ENCODE data around the gene CCSAP. TPM values are rescaled to one million over a fixed set of nuclear protein-coding genes. Genes with fewer than 3 reads are reported as not detected.

The CCSAP gene
- total RNA-seq, 4 donors from 2014 or later, result 5.1 to 6.7 (median 6.2) TPM

- ATAC-seq, result no peak
- H3K4me1 ChIP-seq, result no peaks in the 10 kb centered on the region
- TF ChIP-seq POLR2AphosphoS5 (IDR thresholded peaks at IDR 0.05) (no peak), EP300 (IDR thresholded peaks at IDR 0.05) (no peak), POLR2A (IDR thresholded peaks at IDR 0.05) (no peak), CTCF (IDR thresholded peaks at IDR 0.05) (no peak)
- H3K9me3 ChIP-seq, result peaks cover 0 to under 1% (median 0%) of the 10 kb centered on the region in 3 donors
- H3K27ac ChIP-seq, result no peak overlapping the region
- no peak overlapping the region for H3K4me3 ChIP-seq
- 85 to 94% methylated on average over 6 to 7 of the region's 7 CpGs for WGBS, 2 donors (ENCODE audit: low coverage in 1 of 2)
- no peaks in the 10 kb centered on the region for H3K36me3 ChIP-seq
- peaks cover 38% of the 10 kb centered on the region for H3K27me3 ChIP-seq
Measured at GRCh38 chr1:229384822-229385221, 42.0 kb upstream of the CCSAP start.

GRCh38 chr1:229383961-229384360 is 41.1 kb upstream of the CCSAP start:
- peaks cover 38% of the 10 kb centered on the region for H3K27me3 ChIP-seq
- no peaks in the 10 kb centered on the region for H3K4me1 ChIP-seq
- H3K4me3 ChIP-seq, result no peak overlapping the region
- no peak for ATAC-seq
- TF ChIP-seq POLR2A (IDR thresholded peaks at IDR 0.05) (no peak), EP300 (IDR thresholded peaks at IDR 0.05) (no peak), POLR2AphosphoS5 (IDR thresholded peaks at IDR 0.05) (no peak), CTCF (IDR thresholded peaks at IDR 0.05) (no peak)
- 75 to 94% methylated on average over 2 to 5 of the region's 5 CpGs for WGBS, 2 donors (ENCODE audit: low coverage in 1 of 2)
- H3K27ac ChIP-seq, result no peak overlapping the region
- H3K9me3 ChIP-seq, result no peaks in the 10 kb centered on the region
- no peaks in the 10 kb centered on the region for H3K36me3 ChIP-seq

- no peak overlapping the region for H3K4me3 ChIP-seq
- TF ChIP-seq POLR2A (IDR thresholded peaks at IDR 0.05) (no peak), CTCF (IDR thresholded peaks at IDR 0.05) (no peak), EP300 (IDR thresholded peaks at IDR 0.05) (no peak), POLR2AphosphoS5 (IDR thresholded peaks at IDR 0.05) (no peak)
- no peaks in the 10 kb centered on the region for H3K9me3 ChIP-seq
- 86 to 92% methylated on average over 1 to 3 of the region's 3 CpGs for WGBS, 2 donors (ENCODE audit: low coverage in 1 of 2)
- H3K27ac ChIP-seq, result no peak overlapping the region
- H3K4me1 ChIP-seq, result no peaks in the 10 kb centered on the region
- no peak for ATAC-seq
- no peaks in the 10 kb centered on the region for H3K36me3 ChIP-seq
- peaks cover 38% of the 10 kb centered on the region for H3K27me3 ChIP-seq
Measured at GRCh38 chr1:229383188-229383587, 40.3 kb upstream of the CCSAP start.

GRCh38 chr1:229381234-229381633 is 38.4 kb upstream of the CCSAP start:
- H3K36me3 ChIP-seq, result no peaks in the 10 kb centered on the region
- H3K9me3 ChIP-seq, result no peaks in the 10 kb centered on the region
- peaks cover 38% of the 10 kb centered on the region for H3K27me3 ChIP-seq
- no peak for ATAC-seq
- H3K27ac ChIP-seq, result no peak overlapping the region
- TF ChIP-seq POLR2AphosphoS5 (IDR thresholded peaks at IDR 0.05) (no peak), EP300 (IDR thresholded peaks at IDR 0.05) (no peak), POLR2A (IDR thresholded peaks at IDR 0.05) (no peak), CTCF (IDR thresholded peaks at IDR 0.05) (no peak)
- 52 to 82% methylated on average over 2 to 5 of the region's 8 CpGs for WGBS, 2 donors (ENCODE audit: low coverage in 1 of 2)
- H3K4me3 ChIP-seq, result no peak overlapping the region
- H3K4me1 ChIP-seq, result no peaks in the 10 kb centered on the region

- Histone ChIP-seq H3K4me1 (no peaks in the 10 kb centered on the region), H3K4me3 (no peak overlapping the region), H3K27me3 (peaks cover 38% of the 10 kb centered on the region), H3K27ac (no peak overlapping the region), H3K36me3 (no peaks in the 10 kb centered on the region), H3K9me3 (no peaks in the 10 kb centered on the region)
- TF ChIP-seq POLR2A (IDR thresholded peaks at IDR 0.05) (no peak), EP300 (IDR thresholded peaks at IDR 0.05) (no peak), CTCF (IDR thresholded peaks at IDR 0.05) (no peak), POLR2AphosphoS5 (IDR thresholded peaks at IDR 0.05) (no peak)
- ATAC-seq, result no peak
- 53 to 68% methylated on average over 4 to 9 of the region's 14 CpGs for WGBS, 2 donors (ENCODE audit: low coverage in 1 of 2)
Measured at GRCh38 chr1:229380536-229381160, 37.8 kb upstream of the CCSAP start.
